Hematopoietic multipotent progenitor cell treated with erythropoietin and hydrocortisone succinate and interleukin-3 and kit ligand, for 6 days (in vitro differentiated cells): ENCODE data around the gene TAF1C.

Experiments
- DNase-seq: peaks from one replicate; pipeline ENCODE4 v3.0.0-alpha.2; 2015

Gene TAF1C

DNA sequence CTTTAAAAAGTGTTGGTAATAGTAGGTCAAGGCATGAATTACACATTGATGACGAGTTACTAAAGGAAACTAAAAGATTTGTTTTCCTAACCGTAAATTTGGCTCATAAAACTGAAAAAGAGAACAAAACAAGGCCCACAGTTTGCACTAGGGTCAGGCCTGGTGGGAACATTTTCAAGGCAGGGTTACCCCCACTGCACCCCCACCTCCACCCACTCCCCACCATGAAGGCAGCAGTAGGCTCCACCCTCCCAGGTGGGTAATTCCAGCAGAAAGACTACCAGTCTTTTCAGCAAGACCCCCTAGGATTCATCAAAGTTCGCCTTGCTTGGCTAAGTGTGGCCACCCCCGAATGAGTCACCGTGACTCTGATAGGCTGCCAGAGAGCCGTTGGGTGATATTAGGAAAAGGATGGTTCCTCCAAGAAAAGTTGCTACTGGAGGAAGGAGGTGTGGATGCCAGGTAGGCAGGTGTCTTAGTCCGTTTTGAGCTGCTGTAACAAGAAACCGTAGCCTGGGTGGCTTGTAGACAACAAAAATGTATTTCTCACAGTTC lies 33.1 kb downstream of the TAF1C start:
- no peak for DNase-seq

DNA sequence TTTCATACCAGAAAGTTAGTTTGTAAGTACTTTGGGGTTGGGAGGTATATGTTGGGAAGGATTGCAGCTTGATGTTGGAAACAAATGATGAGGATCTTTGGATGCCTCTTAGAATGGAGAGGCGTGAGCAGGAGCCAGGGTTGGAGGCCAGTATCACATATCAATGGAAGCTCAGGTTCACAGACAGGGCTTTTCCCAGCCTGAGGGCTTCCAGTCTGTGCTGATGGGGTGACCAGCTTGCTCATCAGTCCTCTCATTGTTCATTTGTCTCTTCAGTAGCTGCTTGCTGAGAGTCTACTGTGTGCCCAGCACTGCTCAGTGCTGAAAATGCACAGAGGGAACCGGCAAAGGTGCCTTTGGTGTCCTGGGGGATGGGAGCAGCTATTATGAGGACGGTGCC lies 35.9 kb downstream of the TAF1C start:
- no peak for DNase-seq

DNA sequence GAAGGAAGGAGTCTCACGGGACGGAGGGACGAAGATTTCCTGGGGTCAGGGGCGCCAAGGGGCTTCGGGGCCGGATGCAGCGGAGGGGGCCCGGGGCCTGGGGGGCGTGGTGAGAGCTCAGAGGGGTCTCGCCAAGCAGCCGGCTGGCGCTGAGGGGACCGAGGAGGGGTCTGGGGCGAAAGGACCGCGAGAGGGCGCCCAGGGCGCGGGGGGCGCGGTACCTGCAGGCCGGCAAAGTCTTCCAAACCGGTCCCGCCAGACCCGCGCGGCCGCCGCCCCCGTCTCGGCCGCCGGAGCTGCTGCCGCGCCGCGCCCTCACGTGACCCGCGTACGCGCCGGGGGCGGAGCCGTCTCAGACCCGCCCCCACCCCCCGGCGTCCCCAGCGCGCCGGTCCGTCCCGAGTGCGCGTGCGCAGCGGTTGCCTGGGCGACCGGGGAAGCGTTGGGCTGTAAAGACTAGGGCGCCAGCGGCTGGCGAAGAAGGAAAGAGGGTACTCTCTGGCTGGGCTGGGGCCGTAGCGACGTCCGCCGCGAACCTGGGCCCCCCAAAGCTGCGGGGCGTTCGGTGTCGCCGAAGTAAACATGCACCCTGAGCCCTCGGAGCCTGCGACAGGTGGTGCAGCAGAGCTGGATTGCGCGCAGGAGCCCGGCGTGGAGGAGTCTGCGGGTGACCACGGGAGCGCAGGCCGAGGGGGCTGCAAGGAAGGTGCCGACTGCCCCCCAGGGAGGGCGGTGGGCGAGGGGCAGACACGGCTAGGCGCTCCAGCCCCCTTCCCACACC lies 41.8 kb downstream of the TAF1C start, which contains the start of the genes DNAAF1 and HSDL1:
TSS of gene DNAAF1 (plus strand) at position 450 of the 781 bp plus-strand sequence. CDS start at position 583, 133 bp downstream.
TSS of gene HSDL1 (minus strand) at position 319 of the 781 bp plus-strand sequence. CDS start 13,856 bp downstream, outside the sequence.
- peak; percentile 92 for DNase-seq

DNA sequence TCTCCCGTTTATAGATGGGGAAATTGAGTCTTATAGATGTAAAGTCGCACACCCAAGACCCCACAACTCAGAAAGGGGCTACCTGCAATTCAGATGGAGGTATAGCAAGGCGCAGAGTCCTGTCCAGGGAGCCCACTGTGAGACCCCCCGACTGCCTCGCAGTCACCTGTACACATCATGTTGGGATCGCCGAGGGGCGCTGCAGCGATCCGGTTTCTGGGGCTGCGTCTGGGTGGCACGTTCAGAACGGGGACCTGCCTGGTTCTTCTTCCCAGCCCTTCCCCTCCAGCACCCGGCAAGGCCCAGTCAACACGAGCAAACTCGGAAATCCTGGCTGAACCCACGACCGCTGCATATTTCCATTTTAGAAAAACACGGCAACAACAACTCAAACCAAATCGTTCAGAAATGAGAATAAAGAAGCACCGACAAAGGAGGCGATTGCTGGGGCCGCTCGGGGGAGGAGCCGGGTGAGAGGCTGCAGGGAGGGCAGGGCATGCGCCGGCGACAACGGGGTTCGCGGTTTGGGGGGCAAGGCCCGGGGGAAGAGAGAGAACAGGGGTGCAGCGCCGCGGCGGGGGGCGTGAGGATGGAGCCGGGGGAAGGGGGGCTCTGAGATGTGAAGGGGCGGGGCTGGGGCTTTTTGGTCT lies 42.5 kb downstream of the TAF1C start:
- peak; percentile 49 for DNase-seq

DNA sequence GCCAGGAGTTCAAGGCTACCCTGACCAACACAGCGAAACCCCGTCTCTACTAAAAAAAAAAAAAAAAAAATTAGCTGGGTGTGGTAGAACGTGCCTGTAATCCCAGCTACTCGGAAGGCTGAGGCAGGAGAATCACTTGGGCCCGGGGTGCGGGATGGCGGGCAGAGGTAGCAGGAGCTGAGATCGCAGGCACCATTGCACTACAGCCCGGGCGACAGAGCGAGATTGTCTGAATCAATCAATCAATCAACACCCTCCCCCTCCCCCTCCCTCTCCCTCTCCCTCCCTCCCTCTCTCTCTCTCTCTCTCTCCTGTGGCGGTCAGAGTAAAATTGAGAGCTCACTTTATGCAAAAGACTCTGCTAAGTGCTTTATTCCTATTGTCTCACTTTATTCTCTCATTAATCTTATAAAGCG lies 43.1 kb downstream of the TAF1C start:
- no peak for DNase-seq

DNA sequence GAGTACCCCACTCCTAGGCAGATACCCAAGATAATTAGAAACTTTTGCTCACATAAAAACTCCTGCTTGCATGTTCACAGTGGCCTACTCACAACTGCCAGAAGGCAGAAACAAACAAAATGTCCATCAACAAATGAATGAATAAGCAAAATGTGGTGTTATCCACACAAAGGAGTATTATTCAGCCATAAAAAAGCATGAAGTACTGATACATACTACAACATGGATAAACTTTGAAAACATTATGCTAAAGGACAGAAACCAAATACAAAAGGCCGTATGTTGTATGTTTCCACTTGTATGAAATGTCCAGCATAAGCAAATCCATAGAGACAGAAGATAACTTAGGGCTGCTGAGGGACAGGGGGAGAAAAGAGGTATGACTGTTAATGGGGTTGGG lies 43.8 kb downstream of the TAF1C start:
- DNase-seq = no peak

DNA sequence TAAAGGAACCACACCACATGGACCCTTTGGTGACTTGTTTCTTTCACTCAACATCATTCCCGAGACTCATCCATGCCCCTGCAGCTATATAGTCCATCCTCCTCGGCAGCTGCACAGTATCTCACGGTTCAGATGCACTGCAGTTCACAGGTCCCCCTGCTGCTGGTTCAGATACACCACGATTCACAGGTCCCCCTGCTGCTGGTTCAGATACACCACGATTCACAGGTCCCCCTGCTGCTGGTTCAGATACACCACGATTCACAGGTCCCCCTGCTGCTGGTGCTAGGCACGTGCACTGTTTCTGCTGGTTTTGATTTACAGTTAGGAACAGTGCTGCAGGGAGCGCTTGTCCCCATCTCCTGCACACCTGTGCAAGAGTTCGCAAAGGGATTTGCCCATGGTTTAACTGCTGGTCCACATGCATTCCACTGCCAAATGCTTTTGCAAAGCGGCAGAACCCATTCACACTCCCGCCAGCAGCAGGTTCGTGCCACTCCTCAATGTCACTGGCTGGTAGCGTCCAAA lies 45.6 kb downstream of the TAF1C start:
- peak; percentile 52 for DNase-seq

DNA sequence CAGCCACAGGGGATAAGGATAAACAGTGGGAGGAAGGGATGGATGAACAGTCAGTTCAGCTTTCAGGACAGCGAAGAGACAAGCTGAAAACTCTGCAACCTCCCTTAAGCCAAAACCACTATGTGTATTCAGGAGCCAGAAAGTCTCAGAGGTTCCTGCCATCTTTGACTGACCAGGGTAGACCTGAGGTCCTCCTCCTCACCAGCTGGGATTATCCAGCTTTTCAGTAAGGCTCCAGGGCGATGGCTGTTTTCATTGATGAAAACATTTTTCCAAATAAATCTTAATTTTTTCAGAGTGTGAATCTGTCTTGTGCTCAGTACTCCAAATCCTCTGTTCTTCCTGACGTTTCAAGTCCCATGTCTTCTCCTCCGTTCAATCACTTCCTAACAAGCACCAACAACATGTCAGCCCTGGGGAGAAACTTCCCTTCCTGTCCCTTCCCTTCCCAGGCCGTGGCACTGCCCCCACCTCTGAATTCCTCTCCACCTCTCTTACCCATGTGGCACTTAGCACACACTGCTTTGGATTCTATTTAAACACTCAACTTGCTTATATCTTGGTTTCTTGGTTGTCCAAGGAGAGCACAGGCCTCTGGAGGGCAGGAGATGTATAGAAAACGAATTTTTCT lies 47.1 kb downstream of the TAF1C start:
- DNase-seq = no peak

DNA sequence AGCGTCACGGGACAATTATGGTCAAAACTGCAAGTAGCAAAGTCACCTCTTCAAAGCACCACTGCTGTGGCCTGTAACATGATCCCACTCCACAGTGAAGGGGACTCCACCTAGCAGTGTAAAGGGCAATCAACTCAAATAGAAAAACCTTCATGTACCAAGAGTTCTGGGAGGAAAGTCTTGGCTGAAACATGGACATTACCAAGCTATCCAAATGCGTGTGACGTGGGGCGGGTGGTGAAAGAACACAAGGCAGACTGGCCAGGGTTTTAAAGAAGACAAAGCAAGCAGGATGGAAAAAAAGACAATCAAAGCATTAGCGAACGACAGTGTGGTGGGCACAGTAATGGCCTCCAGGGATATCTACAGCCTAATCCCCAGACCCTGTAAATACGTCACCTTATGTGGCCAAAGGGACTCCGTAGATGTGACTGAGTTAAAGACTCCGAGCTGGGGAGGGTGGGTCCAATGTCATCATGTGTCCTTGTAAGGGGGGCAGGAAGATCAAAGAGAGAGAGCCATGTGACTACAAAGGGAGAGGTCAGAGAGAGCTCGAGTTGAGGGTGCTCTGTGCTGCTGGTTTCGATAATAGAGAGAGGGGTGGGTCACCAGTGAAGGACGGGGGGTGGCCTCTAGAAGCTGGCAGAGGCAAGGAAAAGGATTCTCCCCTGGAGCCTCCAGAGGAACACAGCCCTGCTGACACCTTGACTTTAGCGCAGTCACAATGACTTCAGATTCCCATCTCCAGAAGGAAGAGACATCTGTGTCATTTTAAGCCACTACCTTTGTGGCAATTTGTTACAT lies 47.8 kb downstream of the TAF1C start:
- DNase-seq = no peak

DNA sequence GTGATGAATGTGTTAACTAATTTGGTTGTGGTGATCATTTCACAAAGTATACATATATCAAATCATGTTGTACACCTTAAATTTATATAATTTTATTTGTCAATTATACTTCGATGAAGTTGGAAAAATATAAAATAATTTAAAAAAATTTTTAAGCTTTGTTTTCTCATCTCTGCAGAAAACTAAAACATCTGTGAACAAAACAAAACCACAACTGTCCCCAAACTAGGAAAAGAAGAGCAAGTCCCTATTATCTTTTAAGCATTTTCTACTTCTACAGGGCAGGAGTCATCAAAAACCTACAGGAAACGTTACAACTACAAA lies 48.4 kb downstream of the TAF1C start:
- DNase-seq = no peak

DNA sequence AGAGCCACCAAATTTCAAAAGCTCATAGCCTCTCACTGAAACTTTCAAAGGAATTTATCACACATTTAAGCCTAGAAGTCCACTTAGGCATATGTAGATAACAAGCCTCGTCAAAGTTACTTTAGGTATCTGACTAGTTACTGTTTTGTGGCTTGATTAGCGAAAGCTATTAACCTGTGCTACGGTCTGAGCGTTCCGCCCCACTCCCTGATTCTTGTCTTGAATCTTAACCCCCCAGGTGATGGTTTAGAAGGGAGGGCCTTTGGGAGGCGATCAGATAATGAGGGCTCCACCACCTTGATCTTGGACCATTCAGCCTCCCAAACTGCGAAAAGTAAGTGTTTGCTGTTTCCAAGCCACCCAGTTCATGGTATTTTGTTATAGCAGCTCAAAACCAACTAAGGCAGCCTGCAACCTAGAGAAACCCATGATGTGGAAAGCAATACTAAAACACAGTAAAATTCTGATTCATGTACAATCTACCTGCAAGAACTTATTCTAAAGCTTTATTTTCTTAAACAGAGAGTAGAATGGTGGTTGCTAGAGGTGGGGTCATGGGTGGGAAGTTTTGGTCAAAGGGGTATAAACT lies 49.0 kb downstream of the TAF1C start:
- no peak for DNase-seq

DNA sequence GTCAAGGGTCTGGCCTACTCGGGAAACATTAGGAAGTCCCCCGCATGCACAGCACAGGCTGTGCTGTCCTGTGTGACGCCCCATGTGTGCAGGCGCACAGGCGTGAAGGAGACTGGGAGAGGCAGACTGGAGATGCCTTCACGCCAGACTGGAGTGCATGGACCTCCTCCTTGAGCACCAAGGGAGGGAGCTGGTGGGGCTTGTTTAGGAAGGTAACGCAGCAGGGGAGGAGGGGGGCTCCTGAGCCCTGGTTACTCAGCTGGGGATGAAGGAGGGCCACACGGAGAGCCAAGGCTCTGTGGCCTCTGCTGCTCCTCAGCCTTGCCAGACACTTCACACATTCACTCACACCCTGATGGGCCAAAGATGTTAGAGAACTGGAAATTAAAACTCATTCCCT lies 49.6 kb downstream of the TAF1C start:
- no peak for DNase-seq

DNA sequence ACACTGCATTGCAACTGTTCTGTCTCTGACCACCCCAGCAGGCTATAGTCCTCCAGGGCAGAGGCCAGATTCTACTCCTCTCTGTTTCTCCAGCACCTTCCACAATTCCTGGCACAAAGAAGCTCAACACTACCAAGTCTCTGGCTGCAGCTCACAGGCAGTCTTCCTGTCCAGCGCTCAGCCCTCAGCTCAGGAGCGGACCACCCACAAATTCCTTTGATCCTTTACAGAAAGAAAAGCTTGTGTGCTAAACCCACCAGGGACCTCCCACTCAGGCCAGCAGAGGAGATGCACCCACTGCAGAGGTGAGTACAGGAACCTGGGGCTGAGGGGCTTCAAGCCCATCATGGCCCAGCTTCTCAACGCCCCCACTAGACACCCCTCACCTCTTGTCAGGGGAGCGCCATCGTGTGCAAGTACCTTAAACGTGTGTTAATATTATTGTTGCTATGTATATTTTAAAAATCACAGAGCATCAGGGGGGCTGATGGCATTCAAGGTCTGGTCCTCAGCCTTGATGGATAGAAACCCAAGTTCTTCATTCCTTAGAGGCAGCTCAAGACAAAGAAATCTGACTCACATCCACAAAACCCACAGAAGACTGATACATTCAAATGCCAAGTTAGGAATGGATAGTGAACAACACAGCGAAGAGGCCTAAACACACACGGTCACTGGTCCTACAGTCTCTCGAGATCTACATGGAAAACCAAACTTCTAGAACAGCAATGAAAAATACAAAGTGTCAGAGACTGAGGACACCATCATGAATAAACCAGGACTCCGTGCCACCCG lies 50.3 kb downstream of the TAF1C start:
- DNase-seq = no peak

DNA sequence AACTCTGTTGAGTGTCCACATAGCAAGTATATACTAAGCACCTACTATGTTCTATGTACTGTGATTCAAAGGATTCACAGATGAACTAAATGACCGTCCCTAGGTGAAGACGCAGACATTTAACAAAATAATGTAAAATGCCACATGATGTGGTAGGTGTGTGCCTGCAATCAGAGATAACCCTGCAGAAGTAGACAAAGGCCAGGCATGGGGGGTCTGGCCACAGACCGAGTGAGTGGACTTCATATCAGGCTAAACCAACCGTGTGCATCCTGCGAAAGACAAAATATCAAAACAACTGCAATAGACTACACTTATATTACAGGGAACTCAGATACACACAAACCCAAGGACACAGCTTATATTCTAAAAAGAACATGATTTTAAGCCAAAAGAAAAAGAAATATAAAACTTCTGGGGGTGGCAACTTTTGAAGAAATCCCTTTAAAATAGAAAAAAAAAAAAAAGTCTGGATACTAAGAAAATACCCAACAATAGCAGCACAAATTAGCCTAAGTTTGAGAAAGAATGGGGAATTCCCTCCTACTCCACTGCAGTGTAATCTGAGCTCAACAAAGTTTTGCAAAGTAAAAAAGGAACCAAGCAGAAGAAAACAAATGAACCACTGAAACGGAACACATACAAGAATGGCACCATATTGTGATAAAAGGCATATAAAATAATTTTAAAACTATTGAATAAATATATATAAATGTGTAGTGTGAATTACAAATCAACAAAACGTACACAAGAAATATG lies 54.2 kb downstream of the TAF1C start:
- DNase-seq = no peak

DNA sequence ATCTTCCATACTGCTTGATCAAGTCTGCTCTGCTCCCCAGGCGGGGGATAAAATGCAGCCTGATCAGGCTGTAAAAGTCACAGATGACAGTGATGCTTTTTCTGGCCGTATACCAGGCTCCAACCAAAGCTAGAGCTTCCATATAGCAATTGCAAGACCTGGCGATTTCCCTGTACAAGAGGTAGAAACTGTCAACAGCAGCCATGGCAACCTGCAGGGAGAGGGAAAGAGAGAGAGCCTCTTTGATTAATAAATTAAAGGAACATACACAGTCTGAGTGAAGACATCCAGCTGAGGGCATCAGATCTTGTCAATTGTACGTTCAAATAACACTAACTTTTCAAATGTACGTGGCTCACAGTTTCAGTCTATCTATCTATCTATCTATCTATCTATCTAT lies 55.7 kb downstream of the TAF1C start:
- no peak for DNase-seq
